Trophoblast cell (in vitro differentiated cells and primary cell): ENCODE results near the gene LRRC58.

Source experiments
- DNase-seq, 2 donors: peaks; one replicate each; pipeline ENCODE4 v3.0.0-alpha.2; 2016
- H2AFZ ChIP-seq: 2 replicates; pipeline ENCODE4 v1.6.1; 2013; ENCODE audit warnings: low read length, moderate library complexity, mild to moderate bottlenecking; ENCODE audit not compliant: insufficient read depth, poor library complexity
- H2AK5ac ChIP-seq: 2 replicates; pipeline ENCODE4 v1.6.1; 2013; ENCODE audit warnings: mild to moderate bottlenecking, low read length
- H2BK120ac ChIP-seq: 2 replicates; pipeline ENCODE4 v1.6.1; 2013; ENCODE audit warnings: low read length, mild to moderate bottlenecking, moderate library complexity; ENCODE audit not compliant: insufficient read depth, poor library complexity
- H2BK12ac ChIP-seq: 2 replicates; pipeline ENCODE4 v1.6.1; 2013; ENCODE audit warnings: mild to moderate bottlenecking, low read length, moderate library complexity
- H2BK5ac ChIP-seq: 2 replicates; pipeline ENCODE4 v1.6.1; 2013; ENCODE audit warnings: low read length, low read depth, moderate library complexity, mild to moderate bottlenecking; ENCODE audit not compliant: poor library complexity
- H3K14ac ChIP-seq: 2 replicates; pipeline ENCODE4 v1.6.1; 2013; ENCODE audit warnings: mild to moderate bottlenecking, low read length
- H3K18ac ChIP-seq: 2 replicates; pipeline ENCODE4 v1.6.1; 2013; ENCODE audit warnings: mild to moderate bottlenecking, low read length
- H3K23ac ChIP-seq: 2 replicates; pipeline ENCODE4 v1.6.1; 2013; ENCODE audit warnings: low read length
- H3K27ac ChIP-seq: 2 replicates; pipeline ENCODE4 v1.5.1; 2013; ENCODE audit warnings: low read depth, mild to moderate bottlenecking, inconsistent platforms, low read length, moderate library complexity
- H3K27me3 ChIP-seq: 2 replicates; pipeline ENCODE4 v1.6.1; 2013; ENCODE audit warnings: inconsistent platforms, mild to moderate bottlenecking, low read length, moderate library complexity; ENCODE audit not compliant: insufficient read depth
- H3K36me3 ChIP-seq, 2 experiments: 1 replicate in 1 of 2; 2 replicates in 1 of 2; pipeline ENCODE4 v1.6.1; 2013; ENCODE audit warnings: low read length in 2 of 2, mild to moderate bottlenecking in 2 of 2, moderate library complexity in 1 of 2; ENCODE audit not compliant: insufficient read depth in 2 of 2, control insufficient read depth in 1 of 2
- H3K4ac ChIP-seq: 2 replicates; pipeline ENCODE4 v1.6.1; 2013; ENCODE audit warnings: low read depth, mild to moderate bottlenecking, low read length, moderate library complexity
- H3K4me1 ChIP-seq, 2 experiments: 1 replicate in 1 of 2; 2 replicates in 1 of 2; pipeline ENCODE4 v1.6.1; 2013; ENCODE audit warnings: low read length in 2 of 2, mild to moderate bottlenecking in 2 of 2, moderate library complexity in 1 of 2; ENCODE audit not compliant: insufficient read depth in 2 of 2, control insufficient read depth in 1 of 2
- H3K4me2 ChIP-seq: 2 replicates; pipeline ENCODE4 v1.6.1; 2013; ENCODE audit warnings: inconsistent platforms, mild to moderate bottlenecking, low read length, moderate library complexity
- H3K4me3 ChIP-seq: 2 replicates; pipeline ENCODE4 v1.5.1; 2013; ENCODE audit warnings: mild to moderate bottlenecking, low read depth, low read length, inconsistent platforms
- H3K79me1 ChIP-seq: one replicate; pipeline ENCODE4 v1.6.1; 2013; ENCODE audit warnings: low read length
- H3K79me2 ChIP-seq: 2 replicates; pipeline ENCODE4 v1.6.1; 2013; ENCODE audit warnings: low read length, mild to moderate bottlenecking; ENCODE audit not compliant: control insufficient read depth, insufficient read depth, poor library complexity
- H3K9ac ChIP-seq: 2 replicates; pipeline ENCODE4 v1.6.1; 2013; ENCODE audit warnings: mild to moderate bottlenecking, low read length
- H3K9me3 ChIP-seq: 2 replicates; pipeline ENCODE4 v1.6.1; 2013; ENCODE audit warnings: low read depth, mild to moderate bottlenecking, control low read depth, inconsistent platforms, low read length; ENCODE audit not compliant: insufficient read depth
- H4K12ac ChIP-seq: 2 replicates; pipeline ENCODE4 v1.6.1; 2013; ENCODE audit warnings: low read depth, mild to moderate bottlenecking, low read length, moderate library complexity
- H4K8ac ChIP-seq: 2 replicates; pipeline ENCODE4 v1.6.1; 2013; ENCODE audit warnings: low read depth, mild to moderate bottlenecking, low read length, moderate library complexity
- H4K91ac ChIP-seq: one replicate; pipeline ENCODE4 v1.6.1; 2013; ENCODE audit warnings: low read depth, mild to moderate bottlenecking, low read length, moderate library complexity
- WGBS: extraction: QIAGEN DNeasy Blood & Tissue Kit; methylation state at CpG from one replicate; pipeline ENCODE4 v1.1.7; 2013; ENCODE audit warnings: missing lambda C conversion rate; ENCODE audit not compliant: insufficient read length, insufficient coverage; ENCODE audit errors: extremely low coverage; 5-methylcytosine and 5-hydroxymethylcytosine counted together

LRRC58 gene

GRCh38 chr3:120352017-120352416, 2.9 kb upstream of the LRRC58 start:
- H2AFZ ChIP-seq = no peak overlapping the region
- no peak for DNase-seq
- no peak overlapping the region for H2BK5ac ChIP-seq
- no peaks in the 10 kb centered on the region for H3K27me3 ChIP-seq
- H4K8ac ChIP-seq = no peak overlapping the region
- H3K4me2 ChIP-seq = no peak overlapping the region
- H3K4me1 ChIP-seq = peaks cover 3 to 6% of the 10 kb centered on the region in 2 experiments
- no peaks in the 10 kb centered on the region for H3K9me3 ChIP-seq
- no peak overlapping the region for H3K4ac ChIP-seq
- no peak overlapping the region for H3K9ac ChIP-seq
- no peak overlapping the region for H2BK120ac ChIP-seq
- no peak overlapping the region for H3K4me3 ChIP-seq
- no peak overlapping the region for H4K91ac ChIP-seq
- peaks cover 11% of the 10 kb centered on the region for H3K79me1 ChIP-seq
- H2BK12ac ChIP-seq = no peak overlapping the region
- no peak overlapping the region for H3K27ac ChIP-seq
- H3K14ac ChIP-seq = no peak overlapping the region
- no peak overlapping the region for H3K18ac ChIP-seq
- H3K79me2 ChIP-seq = peaks cover 7% of the 10 kb centered on the region
- no peak overlapping the region for H3K23ac ChIP-seq
- no peak overlapping the region for H2AK5ac ChIP-seq
- no CpG with 5 or more reads among the region's 4 CpGs for WGBS
- no peak overlapping the region for H4K12ac ChIP-seq
- H3K36me3 ChIP-seq = no peaks in the 10 kb centered on the region

- Histone ChIP-seq H3K23ac (no peak overlapping the region), H3K79me1 (peaks cover 11% of the 10 kb centered on the region), H3K4me2 (no peak overlapping the region), H2BK12ac (peak overlapping the region; percentile 84), H3K4me1 (peaks cover 3 to 6% of the 10 kb centered on the region in 2 experiments), H2AFZ (no peak overlapping the region), H3K9ac (no peak overlapping the region), H3K4ac (no peak overlapping the region), H3K27ac (no peak overlapping the region), H2AK5ac (no peak overlapping the region), H4K91ac (peak overlapping the region; percentile 48), H4K12ac (no peak overlapping the region), H3K36me3 (no peaks in the 10 kb centered on the region), H3K27me3 (no peaks in the 10 kb centered on the region), H2BK120ac (no peak overlapping the region), H3K4me3 (no peak overlapping the region), H3K79me2 (peaks cover 7% of the 10 kb centered on the region), H4K8ac (peak overlapping the region; percentile 43), H3K9me3 (no peaks in the 10 kb centered on the region), H3K14ac (no peak overlapping the region), H2BK5ac (no peak overlapping the region), H3K18ac (no peak overlapping the region)
- WGBS = 100% methylated on average over 1 of the region's 8 CpGs
- DNase-seq = peak in 1 of 2 donors; percentile 18
These were observed 1.3 kb upstream of the LRRC58 start for GRCh38 chr3:120350401-120350941.

DNA sequence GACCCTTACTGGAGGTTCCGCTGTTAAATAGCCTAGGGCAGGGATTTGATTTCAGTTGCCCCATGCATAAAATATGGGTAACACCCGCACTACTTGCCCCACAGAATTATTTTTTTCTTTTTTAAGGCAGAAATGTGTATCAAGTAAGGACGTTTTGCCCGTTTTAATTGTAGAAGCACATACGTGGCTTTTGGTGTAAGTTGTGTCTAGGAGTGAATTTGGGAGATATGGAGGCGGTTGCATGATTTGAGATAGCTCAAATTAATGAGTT, 636 bp upstream of the LRRC58 start:
- Histone ChIP-seq H3K18ac (no peak overlapping the region), H3K4me2 (peak overlapping the region; percentile 75), H3K27me3 (no peaks in the 10 kb centered on the region), H2BK5ac (no peak overlapping the region), H3K23ac (no peak overlapping the region), H3K4me1 (peaks cover 3 to 6% of the 10 kb centered on the region in 2 experiments), H3K4me3 (peak overlapping the region; percentile 91), H3K14ac (no peak overlapping the region), H2BK12ac (no peak overlapping the region), H3K9ac (no peak overlapping the region), H4K12ac (no peak overlapping the region), H3K79me2 (peaks cover 7% of the 10 kb centered on the region), H4K8ac (peak overlapping the region; percentile 90), H4K91ac (no peak overlapping the region), H2BK120ac (no peak overlapping the region), H3K4ac (no peak overlapping the region), H2AFZ (peak overlapping the region; percentile 67), H3K27ac (peak overlapping the region; percentile 86), H3K9me3 (no peaks in the 10 kb centered on the region), H2AK5ac (no peak overlapping the region), H3K79me1 (peaks cover 11% of the 10 kb centered on the region), H3K36me3 (no peaks in the 10 kb centered on the region)
- WGBS = no CpG with 5 or more reads among the region's 6 CpGs
- no peak for DNase-seq

GRCh38 chr3:120348065-120348990, 826 bp downstream of the LRRC58 start:
- Histone ChIP-seq H3K27ac (peak overlapping the region; percentile 86), H3K4ac (peak overlapping the region; percentile 68), H3K4me1 (peaks cover 3 to 6% of the 10 kb centered on the region in 2 experiments), H3K4me3 (peak overlapping the region; percentile 91), H2BK12ac (no peak overlapping the region), H3K9me3 (no peaks in the 10 kb centered on the region), H4K8ac (peak overlapping the region; percentile 90), H2AK5ac (no peak overlapping the region), H2BK120ac (peak overlapping the region; percentile 74), H3K9ac (peak overlapping the region; percentile 83), H3K36me3 (no peaks in the 10 kb centered on the region), H3K23ac (no peak overlapping the region), H2BK5ac (peak overlapping the region; percentile 49), H3K18ac (peak overlapping the region; percentile 96), H3K79me1 (peaks cover 11% of the 10 kb centered on the region), H3K27me3 (no peaks in the 10 kb centered on the region), H2AFZ (peak overlapping the region; percentile 67), H4K91ac (peak overlapping the region; percentile 79), H3K14ac (peak overlapping the region; percentile 81), H4K12ac (peak overlapping the region; percentile 68), H3K79me2 (peaks cover 7% of the 10 kb centered on the region), H3K4me2 (peak overlapping the region; percentile 75)
- WGBS = no CpG with 5 or more reads among the region's 41 CpGs
- DNase-seq = peak; percentile 27 to 63
